Stimulated activated CD8-positive, alpha-beta memory T cell treated with anti-CD3 and anti-CD28 coated beads, Interleukin-2, amount 100 ng/mL, for 1 hour (primary cell): Measurements from ENCODE around the gene HLA-DOB.
A peak's percentile ranks its signal among the peaks of the same experiment; 100 is the strongest.

Source experiments
- DNase-seq, 2 donors: peaks; one replicate each; pipeline ENCODE4 v3.0.0-alpha.2; 2020; ENCODE audit warnings: low read depth in 2 of 2

HLA-DOB gene

DNA sequence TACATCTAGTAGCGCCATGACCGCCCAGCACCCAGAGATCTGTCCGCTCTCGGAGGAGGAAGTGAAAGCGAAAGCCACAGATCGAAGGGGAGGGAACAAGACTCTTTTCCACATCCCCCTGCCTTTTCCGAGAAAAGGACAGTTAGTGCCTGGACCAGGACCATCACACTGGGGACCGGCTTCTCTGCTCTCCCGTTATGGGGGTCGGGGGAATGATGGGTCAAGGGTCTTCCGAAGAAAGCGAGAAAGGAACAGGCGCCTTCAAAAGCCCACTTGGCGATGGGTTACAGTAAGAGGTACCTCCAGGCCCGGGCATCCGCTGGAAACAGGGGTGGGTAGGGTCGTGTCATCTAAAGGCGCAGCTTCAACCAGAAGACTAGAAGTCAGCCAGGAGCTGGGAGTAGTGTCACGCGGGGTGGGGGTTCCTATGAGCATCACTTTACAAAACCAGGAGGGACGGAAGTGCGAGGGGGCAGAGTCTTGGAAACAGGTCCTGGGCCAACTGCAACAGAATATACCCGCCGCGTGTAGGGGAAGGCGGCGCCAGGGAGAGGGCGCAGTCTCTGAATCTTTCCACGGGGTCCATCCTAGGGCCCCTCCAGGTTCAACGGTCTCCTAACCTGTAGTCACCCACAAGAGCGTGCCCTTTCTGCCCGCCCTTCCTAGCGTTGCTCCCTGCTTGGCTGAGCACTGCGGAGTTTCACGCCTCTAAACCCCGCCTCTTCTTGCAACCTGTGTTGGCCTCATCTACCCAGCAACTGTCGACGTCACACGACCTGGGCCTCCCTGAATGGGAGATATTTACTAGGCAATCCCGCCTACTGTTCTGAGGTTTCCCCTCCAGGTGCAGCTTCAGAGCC, 27.4 kb upstream of the HLA-DOB start, which contains the start of gene PSMB8:
TSS of gene PSMB8 (minus strand) at position 69 of the 860 bp plus-strand sequence. CDS start at position 18, 51 bp downstream.
- peak; percentile 96 to 98 for DNase-seq

GRCh38 chr6:32843331-32843978, 26.7 kb upstream of the HLA-DOB start:
- no peak for DNase-seq

GRCh38 chr6:32842690-32843089, 25.9 kb upstream of the HLA-DOB start:
- DNase-seq = no peak

DNA sequence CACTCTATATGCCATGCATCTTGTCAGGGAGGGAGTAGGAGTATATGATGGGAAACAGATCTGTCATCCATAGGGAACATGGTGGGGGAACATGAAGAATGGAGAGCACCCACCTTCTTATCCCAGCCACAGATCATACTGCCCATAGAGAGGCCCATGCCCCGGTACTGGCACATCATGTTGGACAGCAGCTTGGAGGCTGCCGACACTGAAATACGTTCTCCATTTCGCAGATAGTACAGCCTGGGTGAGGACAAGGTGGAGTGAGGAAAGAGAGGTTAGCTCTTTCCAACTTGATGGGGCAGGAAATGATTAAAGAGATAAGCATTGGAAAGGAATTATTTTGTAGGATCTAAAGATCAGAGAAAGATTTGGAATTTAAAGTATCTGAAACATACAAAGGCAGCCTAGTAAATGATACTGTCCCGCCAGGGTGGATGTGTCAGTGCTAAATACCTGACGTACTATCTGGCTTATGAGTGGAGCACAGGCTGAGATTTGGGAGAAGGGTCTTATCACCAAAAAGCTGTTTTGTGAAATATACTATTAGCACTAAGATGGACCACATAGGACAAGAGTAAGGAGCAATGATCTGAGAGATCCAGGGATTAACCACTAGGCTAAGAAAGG, 25.3 kb upstream of the HLA-DOB start:
- DNase-seq = no peak

GRCh38 chr6:32840604-32841246, 23.9 kb upstream of the HLA-DOB start:
- DNase-seq = no peak

DNA sequence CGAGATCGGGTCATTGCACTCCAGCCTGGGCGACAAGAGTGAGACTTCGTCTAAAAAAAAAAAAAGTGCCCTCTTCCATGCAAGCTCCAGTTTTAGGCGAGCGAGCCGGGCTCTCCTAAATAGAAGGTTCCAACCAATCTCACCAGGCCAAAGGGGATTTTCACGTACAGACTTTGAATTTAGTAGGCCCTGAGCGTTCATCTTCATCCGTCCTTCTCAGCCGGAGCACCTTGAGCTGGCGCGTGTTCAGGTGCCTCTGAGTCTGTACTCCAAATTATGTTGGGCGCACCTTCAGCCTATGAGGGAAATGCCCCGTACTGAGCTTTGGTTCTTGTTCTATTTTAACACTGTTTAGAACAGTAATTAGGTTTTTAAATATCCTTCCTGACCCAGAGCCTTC, 22.6 kb upstream of the HLA-DOB start:
- DNase-seq = no peak

DNA sequence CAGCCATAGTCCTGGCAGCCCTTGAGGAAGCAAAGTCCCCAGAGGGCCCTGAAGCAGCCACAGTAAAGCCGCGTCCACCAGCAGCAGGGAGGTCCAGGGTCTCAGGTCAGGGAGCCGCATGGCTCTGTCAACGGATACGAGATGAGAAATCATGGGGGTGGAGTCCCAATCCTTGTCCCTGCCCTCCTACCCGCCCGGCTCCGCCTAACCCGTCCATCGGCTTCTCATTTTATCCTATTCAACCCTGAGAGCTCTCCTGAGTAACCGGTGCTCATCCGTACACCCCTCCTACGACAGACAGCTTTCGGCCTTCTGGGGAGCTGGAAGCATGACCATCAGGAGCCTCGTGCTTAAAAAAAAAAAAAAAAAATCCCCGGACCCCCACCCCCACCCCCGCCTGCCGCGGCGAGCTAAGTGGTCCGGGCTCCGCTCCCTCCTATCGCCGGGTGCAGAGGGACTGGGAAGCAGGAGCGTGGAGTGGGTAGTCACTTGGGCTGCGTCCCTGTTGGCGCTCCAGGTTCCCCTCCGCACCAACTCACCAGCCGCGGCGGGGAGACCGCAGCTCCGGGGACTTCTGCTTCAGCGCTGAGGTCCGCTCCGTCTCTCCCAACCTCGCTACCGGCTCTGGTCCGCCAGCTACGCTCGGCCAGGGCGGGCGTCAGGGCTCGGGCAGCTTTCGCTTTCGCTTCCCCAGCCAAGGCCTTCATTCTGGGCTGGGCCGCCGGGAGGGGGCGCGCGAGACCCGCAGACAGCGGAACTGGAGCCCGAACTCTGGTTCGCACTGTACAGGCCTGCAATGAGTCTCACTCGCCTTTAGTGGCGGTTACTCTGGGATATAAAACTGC, 21.5 kb upstream of the HLA-DOB start, which contains the start of gene TAP2:
TSS of gene TAP2 (minus strand) at position 626 of the 845 bp plus-strand sequence. CDS start at position 120, 506 bp downstream.
- DNase-seq = peak; percentile 97 to 98

DNA sequence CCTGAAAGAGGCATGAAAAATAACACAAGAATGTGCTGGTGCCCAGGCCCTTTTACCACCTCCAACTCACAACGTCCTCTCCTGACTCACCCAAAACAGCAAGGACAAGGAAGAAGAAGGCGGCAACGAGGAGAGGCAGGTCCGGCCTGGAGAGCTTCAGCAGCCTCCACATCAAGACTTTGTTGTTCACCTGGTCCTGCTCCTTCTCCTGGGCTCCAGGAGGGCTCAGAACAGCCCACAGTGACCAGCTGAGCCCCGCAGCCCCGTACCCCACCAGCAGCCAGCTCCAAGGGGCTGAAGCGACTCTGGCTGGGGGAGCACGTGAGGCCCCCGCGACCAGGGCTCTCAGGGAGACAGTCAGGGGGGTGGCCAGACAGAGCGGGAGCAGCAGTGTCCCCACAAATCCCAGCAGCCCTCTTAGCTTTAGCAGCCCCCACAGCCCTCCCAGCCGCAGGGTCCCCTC, 20.9 kb upstream of the HLA-DOB start:
- DNase-seq = no peak

- no peak for DNase-seq
Measured at GRCh38 chr6:32836873-32837272, 20.1 kb upstream of the HLA-DOB start.

DNA sequence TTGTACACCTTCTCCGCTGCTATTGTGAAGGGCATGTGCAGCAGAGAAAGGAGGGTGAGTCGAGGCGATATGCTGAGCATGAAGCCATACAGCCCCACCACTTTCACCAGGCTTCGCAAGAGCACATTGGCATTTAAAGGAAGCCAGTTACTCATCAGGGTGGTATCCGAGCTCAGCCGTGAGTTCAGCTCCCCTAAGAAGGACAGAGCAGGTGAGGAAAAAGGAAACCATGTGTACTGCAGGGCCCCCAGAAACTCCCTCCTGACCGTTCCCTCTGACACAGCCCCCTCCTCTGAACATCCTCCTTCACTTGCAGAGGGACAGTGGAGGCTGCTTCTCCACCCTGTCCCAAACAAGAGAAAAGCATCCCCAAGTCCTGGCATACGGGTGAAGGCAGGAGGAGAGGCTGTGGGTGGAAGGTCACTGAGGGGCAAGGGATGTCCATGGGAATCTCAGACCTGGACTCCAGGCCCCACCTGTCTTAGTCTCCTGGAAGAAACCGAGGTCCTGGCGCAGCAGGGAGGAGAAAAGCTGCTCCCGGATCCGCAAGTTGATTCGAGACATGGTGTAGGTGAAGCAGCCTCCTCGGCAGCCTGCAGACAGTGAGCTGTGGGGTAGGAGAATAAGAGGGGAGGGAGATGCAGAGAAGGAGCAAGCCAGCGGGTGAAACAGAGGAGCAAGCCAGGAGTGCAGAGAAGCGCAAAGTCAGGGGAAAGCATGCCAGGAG, 18.5 kb upstream of the HLA-DOB start:
- DNase-seq = no peak

GRCh38 chr6:32833664-32834063, 16.9 kb upstream of the HLA-DOB start:
- no peak for DNase-seq

- DNase-seq = no peak
Measured at GRCh38 chr6:32832535-32832934, 15.7 kb upstream of the HLA-DOB start.

DNA sequence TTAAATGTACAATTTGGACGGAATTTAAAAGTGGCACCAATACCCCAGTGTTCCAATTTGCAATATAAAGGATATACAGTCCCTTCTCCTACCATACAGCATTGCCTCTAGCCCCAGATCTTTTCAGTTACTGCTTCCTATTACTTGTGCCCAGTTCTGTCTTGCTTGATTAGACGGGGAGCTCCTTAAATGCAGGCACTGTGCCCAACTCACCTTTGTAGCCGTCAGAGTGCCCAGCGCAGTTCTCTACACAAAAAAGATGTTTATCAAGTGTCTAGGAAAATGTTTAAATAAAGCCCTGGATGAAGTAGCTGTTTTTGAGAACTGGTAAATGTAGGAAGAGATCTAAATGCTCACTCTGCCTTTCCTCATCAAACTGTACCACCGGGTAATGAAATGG, 14.1 kb upstream of the HLA-DOB start:
- no peak for DNase-seq

GRCh38 chr6:32830017-32830416, 13.2 kb upstream of the HLA-DOB start:
- no peak for DNase-seq

GRCh38 chr6:32829495-32829894, 12.7 kb upstream of the HLA-DOB start:
- no peak for DNase-seq

DNA sequence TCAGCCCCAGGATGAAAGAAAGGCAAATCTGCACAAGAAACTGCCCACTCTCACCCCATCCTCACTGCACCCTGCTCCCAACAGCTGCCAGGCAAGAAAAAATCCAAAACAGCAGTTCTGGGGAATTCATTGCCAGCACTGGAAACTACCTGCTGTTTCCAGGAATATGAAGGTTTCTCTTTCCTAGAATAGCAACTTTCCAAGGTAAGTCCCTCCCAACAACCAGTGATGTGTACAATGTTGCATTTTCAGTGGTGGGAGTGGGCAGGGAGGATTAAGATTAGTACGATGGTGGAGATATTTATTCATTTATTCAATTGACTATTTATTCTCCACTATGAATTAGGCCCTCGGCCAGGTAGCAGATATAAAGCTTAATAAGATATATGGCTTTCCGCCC, 10.2 kb upstream of the HLA-DOB start:
- no peak for DNase-seq

DNA sequence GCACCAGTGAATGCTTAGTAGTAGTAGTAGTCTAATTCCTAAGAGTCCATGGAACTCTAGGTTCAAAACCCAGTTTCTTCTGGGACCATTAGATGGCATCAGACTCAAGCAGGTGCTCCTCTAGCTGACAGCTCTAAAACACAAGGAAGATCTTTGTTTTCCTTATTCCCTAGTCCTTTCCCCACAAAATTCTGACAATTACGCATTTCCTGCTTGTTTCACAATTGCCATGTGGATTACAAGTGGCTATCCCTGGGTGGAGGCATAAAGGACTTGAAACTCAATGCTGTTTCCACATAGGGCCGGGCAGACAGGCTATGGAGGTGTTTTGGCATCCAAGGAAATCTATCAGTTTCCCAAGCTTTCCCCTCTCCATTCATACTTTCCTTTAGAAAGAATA, 9.2 kb upstream of the HLA-DOB start:
- no peak for DNase-seq

- no peak for DNase-seq
Measured at GRCh38 chr6:32819729-32820128, 2.9 kb upstream of the HLA-DOB start.

DNA sequence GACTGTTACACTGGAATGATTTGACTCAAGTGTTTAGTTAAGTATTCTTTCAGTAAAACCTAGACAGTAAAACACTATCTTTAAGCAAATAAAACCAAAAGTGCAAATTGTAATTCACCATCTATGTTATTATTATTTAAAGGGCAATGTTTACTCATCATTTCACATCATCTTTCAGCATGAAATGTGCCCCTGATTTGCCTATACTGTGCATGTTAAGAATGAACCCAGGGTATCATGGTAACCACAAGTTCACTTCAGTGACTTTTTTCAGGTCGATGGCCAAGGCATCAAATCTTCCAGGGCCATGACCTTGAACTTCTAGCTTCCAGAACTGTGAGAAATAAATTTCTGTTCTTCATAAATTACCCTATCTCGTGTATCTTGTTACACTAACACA, 2.1 kb upstream of the HLA-DOB start:
- DNase-seq = no peak

DNA sequence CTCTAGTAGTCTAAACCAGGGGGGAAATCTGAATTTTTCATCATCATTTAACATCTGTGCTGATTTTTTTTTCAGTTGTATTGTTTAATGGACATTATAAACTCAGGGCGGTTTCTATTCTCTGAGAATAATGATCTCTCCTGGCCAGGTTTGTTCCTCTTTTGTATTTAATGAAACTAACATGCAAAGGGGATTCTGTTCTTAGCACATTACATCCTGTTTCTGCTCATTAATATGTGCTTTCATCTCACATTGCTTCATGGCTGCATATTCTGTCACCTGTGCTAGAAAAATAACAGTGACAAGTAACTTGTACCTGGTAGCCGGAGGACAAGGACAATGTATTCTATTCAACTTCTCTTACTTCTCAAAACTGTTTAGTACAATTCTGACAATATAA, 806 bp downstream of the HLA-DOB start:
- DNase-seq = no peak
